Vagina (tissue), 2 donors: ENCODE results near the gene FYCO1.

Experiments
- POLR2A ChIP-seq, 2 donors: fragments of 450-650 bp; IDR thresholded peaks; one replicate each; pipeline ENCODE4 v1.6.1; 2017; ENCODE audit warnings: antibody characterized with exemption in 2 of 2, mild to moderate bottlenecking in 2 of 2, moderate library complexity in 2 of 2
- TF ChIP-seq, protein P1 (sequence below), 3 experiments: fragments of 450-650 bp in 2 of 3; fragments of 200-600 bp in 1 of 3; sonication (generic) in 1 of 3; IDR thresholded peaks; one replicate each; pipeline ENCODE4 v1.5.1; 2017 to 2019; ENCODE audit warnings: antibody characterized with exemption in 3 of 3, mild to moderate bottlenecking in 2 of 3, moderate library complexity in 2 of 3

DNA sequence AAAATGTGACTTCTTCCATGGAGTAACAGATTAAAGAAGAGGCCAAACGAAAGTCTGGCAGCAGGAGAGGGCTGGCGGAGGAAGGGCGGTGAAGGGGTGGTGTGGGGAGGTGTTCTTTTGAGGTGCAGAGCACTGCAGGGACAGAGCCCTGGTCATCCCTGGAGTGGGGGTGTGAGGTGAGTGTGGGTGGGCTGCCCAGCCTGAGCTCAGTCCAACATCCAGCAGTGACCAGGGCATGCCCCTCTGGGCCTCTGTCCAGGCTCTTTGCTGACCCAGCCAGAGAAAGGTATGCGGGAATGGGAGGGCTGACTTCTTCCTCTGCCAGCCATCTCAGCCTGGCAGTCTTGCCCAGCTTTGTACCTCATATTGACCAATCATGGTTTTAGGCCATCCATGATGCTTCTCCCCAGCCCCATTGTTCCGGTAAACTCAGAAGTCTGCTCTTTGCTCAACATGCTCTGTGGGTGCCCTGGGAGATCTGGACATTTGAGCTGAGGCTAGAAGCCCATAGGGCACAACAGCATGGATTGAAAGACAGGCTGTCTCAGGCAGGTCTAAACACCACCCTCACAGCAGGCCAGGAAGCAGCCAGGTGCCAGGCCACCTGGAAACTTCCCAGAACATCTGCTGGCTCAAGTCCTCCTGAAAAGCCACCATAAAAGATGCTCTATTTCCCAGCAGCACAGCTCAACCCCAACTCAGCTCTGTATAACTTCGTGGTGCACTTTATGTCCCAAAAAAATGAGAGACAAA lies 78.3 kb downstream of the FYCO1 start:
- TF ChIP-seq POLR2A (IDR thresholded peaks at IDR 0.05) = no peak
- TF ChIP-seq, protein P1, sequence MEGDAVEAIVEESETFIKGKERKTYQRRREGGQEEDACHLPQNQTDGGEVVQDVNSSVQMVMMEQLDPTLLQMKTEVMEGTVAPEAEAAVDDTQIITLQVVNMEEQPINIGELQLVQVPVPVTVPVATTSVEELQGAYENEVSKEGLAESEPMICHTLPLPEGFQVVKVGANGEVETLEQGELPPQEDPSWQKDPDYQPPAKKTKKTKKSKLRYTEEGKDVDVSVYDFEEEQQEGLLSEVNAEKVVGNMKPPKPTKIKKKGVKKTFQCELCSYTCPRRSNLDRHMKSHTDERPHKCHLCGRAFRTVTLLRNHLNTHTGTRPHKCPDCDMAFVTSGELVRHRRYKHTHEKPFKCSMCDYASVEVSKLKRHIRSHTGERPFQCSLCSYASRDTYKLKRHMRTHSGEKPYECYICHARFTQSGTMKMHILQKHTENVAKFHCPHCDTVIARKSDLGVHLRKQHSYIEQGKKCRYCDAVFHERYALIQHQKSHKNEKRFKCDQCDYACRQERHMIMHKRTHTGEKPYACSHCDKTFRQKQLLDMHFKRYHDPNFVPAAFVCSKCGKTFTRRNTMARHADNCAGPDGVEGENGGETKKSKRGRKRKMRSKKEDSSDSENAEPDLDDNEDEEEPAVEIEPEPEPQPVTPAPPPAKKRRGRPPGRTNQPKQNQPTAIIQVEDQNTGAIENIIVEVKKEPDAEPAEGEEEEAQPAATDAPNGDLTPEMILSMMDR (IDR thresholded peaks at IDR 0.05) = no peak
